Stimulated activated CD4-positive, alpha-beta T cell treated with anti-CD3 and anti-CD28 coated beads, Interleukin-2, amount 100 ng/mL, for 48 hours (primary cell): ENCODE results near the gene BCAP31.
"Not testable (repeated sequence)": the region's sequence is repeated elsewhere in the genome, so short reads cannot be mapped to it uniquely, and the experiment has no call there.

ENCODE experiments used
- DNase-seq, 2 donors: peaks; one replicate each; pipeline ENCODE4 v3.0.0-alpha.2; 2020

Gene BCAP31

GRCh38 chrX:153692611-153693156 lies 31.5 kb downstream of the BCAP31 start:
- DNase-seq = no peak

- no peak for DNase-seq
Measured at GRCh38 chrX:153692003-153692402, 32.2 kb downstream of the BCAP31 start.

- not testable (repeated sequence) for DNase-seq
Measured at GRCh38 chrX:153691032-153691827, 33.0 kb downstream of the BCAP31 start.

- no peak for DNase-seq
Measured at GRCh38 chrX:153690466-153690865, 33.7 kb downstream of the BCAP31 start.

- no peak for DNase-seq
Measured at GRCh38 chrX:153689654-153690465, 34.3 kb downstream of the BCAP31 start.

- DNase-seq = no peak
Measured at GRCh38 chrX:153688911-153689590, 35.1 kb downstream of the BCAP31 start.

GRCh38 chrX:153688506-153688905 lies 35.7 kb downstream of the BCAP31 start:
- DNase-seq = no peak

- DNase-seq = no peak
Measured at GRCh38 chrX:153688071-153688470, 36.1 kb downstream of the BCAP31 start.

GRCh38 chrX:153687121-153688039 lies 36.8 kb downstream of the BCAP31 start, which contains the start of gene SLC6A8:
SLC6A8 (plus strand) TSS chrX:153687926; CDS start chrX:153688575, 649 bp downstream.
- DNase-seq = peak in 1 of 2 donors; percentile 27

GRCh38 chrX:153686711-153687110 lies 37.5 kb downstream of the BCAP31 start:
- no peak for DNase-seq

GRCh38 chrX:153685751-153686696 lies 38.2 kb downstream of the BCAP31 start:
- no peak for DNase-seq

GRCh38 chrX:153685156-153685536 lies 39.0 kb downstream of the BCAP31 start:
- DNase-seq = no peak

GRCh38 chrX:153684467-153685155 lies 39.6 kb downstream of the BCAP31 start:
- no peak for DNase-seq

- DNase-seq = not testable (repeated sequence)
Measured at GRCh38 chrX:153683486-153683885, 40.7 kb downstream of the BCAP31 start.

GRCh38 chrX:153681175-153681574 lies 43.0 kb downstream of the BCAP31 start:
- no peak for DNase-seq

- DNase-seq = no peak
Measured at GRCh38 chrX:153674219-153674851, 49.9 kb downstream of the BCAP31 start.

- DNase-seq = no peak
Measured at GRCh38 chrX:153673428-153674218, 50.6 kb downstream of the BCAP31 start, which contains the start of gene PNCK. PNCK (minus strand) TSS chrX:153673813; CDS start chrX:153673076, 737 bp downstream.
